OCI-LY3 (cell line): Measurements from ENCODE around the gene NARF.

Experiments used
- EZH2phosphoT487 ChIP-seq: fragments of 200-600 bp; shearing (Covaris generic); IDR thresholded peaks from 2 replicates; pipeline ENCODE4 v1.6.1; 2018; ENCODE audit warnings: antibody characterized with exemption, mixed run types, low read depth
- TF ChIP-seq, protein P1 (sequence below): fragments of 200-600, 300-600 bp; sonication (generic); IDR thresholded peaks from 2 replicates; pipeline ENCODE4 v1.5.1; 2014; ENCODE audit warnings: antibody characterized with exemption, low read length, low read depth

DNA sequence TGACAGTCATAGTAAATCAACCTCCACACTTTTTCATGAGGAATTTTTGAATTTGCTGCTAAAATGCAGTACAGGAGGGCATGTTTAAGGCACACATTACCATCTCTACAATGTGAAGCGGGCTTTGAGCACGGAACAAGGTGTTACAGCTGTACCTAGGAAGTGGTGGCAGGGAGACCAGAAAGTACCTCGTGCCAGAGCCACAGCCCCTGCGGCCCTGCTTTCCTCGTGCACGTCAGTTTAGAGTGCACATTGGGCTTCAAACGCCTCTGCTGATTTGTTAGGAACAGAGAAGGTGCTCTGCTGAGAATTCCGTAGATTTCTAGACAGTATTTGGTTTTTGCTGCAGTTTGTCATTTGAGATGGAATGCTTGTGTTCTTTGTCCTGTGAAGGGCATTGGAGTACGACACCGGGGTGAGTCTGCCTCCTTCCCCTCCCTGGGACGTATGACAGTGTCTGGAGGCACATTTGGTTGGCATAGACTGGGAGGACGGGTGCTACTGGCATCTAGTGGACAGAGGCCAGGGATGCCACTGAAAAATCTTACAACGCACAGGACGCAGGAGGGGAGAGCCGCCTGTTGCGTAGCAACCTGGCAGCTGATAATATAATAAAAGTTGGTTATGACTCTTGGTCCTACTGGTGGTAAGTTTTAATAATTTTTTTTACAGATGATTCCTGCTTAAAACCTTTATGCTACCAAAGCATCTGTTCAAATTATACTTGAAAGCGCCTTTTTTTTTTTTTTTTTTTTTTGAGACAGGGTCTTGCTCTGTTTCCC lies 70.1 kb downstream of the NARF start:
- TF ChIP-seq, protein P1, sequence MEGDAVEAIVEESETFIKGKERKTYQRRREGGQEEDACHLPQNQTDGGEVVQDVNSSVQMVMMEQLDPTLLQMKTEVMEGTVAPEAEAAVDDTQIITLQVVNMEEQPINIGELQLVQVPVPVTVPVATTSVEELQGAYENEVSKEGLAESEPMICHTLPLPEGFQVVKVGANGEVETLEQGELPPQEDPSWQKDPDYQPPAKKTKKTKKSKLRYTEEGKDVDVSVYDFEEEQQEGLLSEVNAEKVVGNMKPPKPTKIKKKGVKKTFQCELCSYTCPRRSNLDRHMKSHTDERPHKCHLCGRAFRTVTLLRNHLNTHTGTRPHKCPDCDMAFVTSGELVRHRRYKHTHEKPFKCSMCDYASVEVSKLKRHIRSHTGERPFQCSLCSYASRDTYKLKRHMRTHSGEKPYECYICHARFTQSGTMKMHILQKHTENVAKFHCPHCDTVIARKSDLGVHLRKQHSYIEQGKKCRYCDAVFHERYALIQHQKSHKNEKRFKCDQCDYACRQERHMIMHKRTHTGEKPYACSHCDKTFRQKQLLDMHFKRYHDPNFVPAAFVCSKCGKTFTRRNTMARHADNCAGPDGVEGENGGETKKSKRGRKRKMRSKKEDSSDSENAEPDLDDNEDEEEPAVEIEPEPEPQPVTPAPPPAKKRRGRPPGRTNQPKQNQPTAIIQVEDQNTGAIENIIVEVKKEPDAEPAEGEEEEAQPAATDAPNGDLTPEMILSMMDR, result no peak
- no peak for TF ChIP-seq EZH2phosphoT487
